HepG2 (cell line): Measurements from ENCODE around the gene TSEN34. TPM values are rescaled to one million over a fixed set of nuclear protein-coding genes. Genes with fewer than 3 reads are reported as not detected.

Experiments used
- ASH2L ChIP-seq: fragments of 300-600, 200-600 bp; sonication (generic); IDR thresholded peaks from 2 replicates; pipeline ENCODE4 v1.7.0; 2017; ENCODE audit warnings: low read depth, mild to moderate bottlenecking, moderate library complexity, mixed read lengths, low read length; ENCODE audit not compliant: insufficient read length
- EP300 ChIP-seq, 3 experiments: sonication (generic) in 1 of 3; formaldehyde crosslinking in 1 of 3; IDR thresholded peaks; 2 replicates each; pipeline versions ENCODE4 v1.5.1 to v1.6.1; 2011 to 2020; ENCODE audit warnings: low read depth in 2 of 3, low read length in 2 of 3, borderline replicate concordance in 1 of 3, improper control_type of control experiment in 1 of 3, mild to moderate bottlenecking in 1 of 3, missing genetic modification reagents in 1 of 3, moderate library complexity in 1 of 3
- FOXA3 ChIP-seq: IDR thresholded peaks from 2 replicates; pipeline ENCODE4 v1.6.1; 2016; ENCODE audit warnings: missing genetic modification reagents, missing compliant biosample characterization
- GFI1 ChIP-seq: sonication (generic); formaldehyde crosslinking; IDR thresholded peaks from 2 replicates; pipeline ENCODE4 v1.5.0; 2020; ENCODE audit warnings: missing genetic modification reagents, mild to moderate bottlenecking, borderline replicate concordance
- GPBP1L1 ChIP-seq: sonication (generic); formaldehyde crosslinking; IDR thresholded peaks from 2 replicates; pipeline ENCODE4 v1.5.0; 2020; ENCODE audit warnings: mild to moderate bottlenecking, missing genetic modification reagents
- HNF4G ChIP-seq, 2 experiments: sonication (generic) in 1 of 2; formaldehyde crosslinking in 1 of 2; IDR thresholded peaks; 2 replicates each; pipeline versions ENCODE4 v1.4.0 to v1.6.1; 2011 to 2020; ENCODE audit warnings: borderline replicate concordance in 2 of 2, low read depth in 2 of 2, mild to moderate bottlenecking in 2 of 2, low read length in 1 of 2, missing genetic modification reagents in 1 of 2, moderate library complexity in 1 of 2
- HNRNPK ChIP-seq: fragments of 200-400 bp; formaldehyde crosslinking; IDR thresholded peaks from 2 replicates; pipeline ENCODE4 v1.6.1; 2018; ENCODE audit warnings: low read length, low read depth, moderate library complexity, mild to moderate bottlenecking; ENCODE audit not compliant: poor library complexity, severe bottlenecking
- IRF2 ChIP-seq: IDR thresholded peaks from 2 replicates; pipeline ENCODE4 v1.6.1; 2018; ENCODE audit warnings: missing genetic modification reagents, missing compliant biosample characterization
- KDM5B ChIP-seq: sonication (generic); formaldehyde crosslinking; IDR thresholded peaks from 2 replicates; pipeline ENCODE4 v1.4.0; 2020; ENCODE audit warnings: missing genetic modification reagents, mild to moderate bottlenecking, borderline replicate concordance
- KDM6A ChIP-seq: IDR thresholded peaks from 2 replicates; pipeline ENCODE4 v1.6.1; 2016; ENCODE audit warnings: low read depth
- KLF6 ChIP-seq: IDR thresholded peaks from 2 replicates; pipeline ENCODE4 v1.8.0; 2016; ENCODE audit warnings: missing biosample characterization, missing genetic modification reagents
- NBN ChIP-seq: fragments of 450-650 bp; conservative IDR thresholded peaks from 2 replicates; pipeline ENCODE4 v1.6.1; 2017
- NR2F2 ChIP-seq: IDR thresholded peaks from 2 replicates; pipeline ENCODE4 v1.6.1; 2012; ENCODE audit warnings: low read depth, inconsistent platforms, borderline replicate concordance
- REL ChIP-seq: sonication (generic); formaldehyde crosslinking; conservative IDR thresholded peaks from 2 replicates; pipeline ENCODE4 v1.8.0; 2022; ENCODE audit warnings: mild to moderate bottlenecking, missing genetic modification reagents, moderate library complexity
- ZBTB38 ChIP-seq: sonication (generic); formaldehyde crosslinking; IDR thresholded peaks from 2 replicates; pipeline ENCODE4 v1.5.1; 2020; ENCODE audit warnings: mild to moderate bottlenecking, missing genetic modification reagents
- ZNF468 ChIP-seq: sonication (generic); formaldehyde crosslinking; IDR thresholded peaks from 2 replicates; pipeline ENCODE4 v1.8.0; 2022; ENCODE audit warnings: mild to moderate bottlenecking, moderate library complexity, missing genetic modification reagents
- ZNF564 ChIP-seq: sonication (generic); formaldehyde crosslinking; IDR thresholded peaks from 2 replicates; pipeline ENCODE4 v1.8.1; 2023; ENCODE audit warnings: mild to moderate bottlenecking, missing genetic modification reagents
- ZNF710 ChIP-seq: sonication (generic); formaldehyde crosslinking; IDR thresholded peaks from 2 replicates; pipeline ENCODE4 v1.5.0; 2020; ENCODE audit warnings: mild to moderate bottlenecking, missing genetic modification reagents, borderline replicate concordance
- polyA plus RNA-seq, 8 experiments: library from polyadenylated mRNA; depleted of rRNA in 3 of 8; stranded (reverse) in 7 of 8; unstranded in 1 of 8; fragments of >200 nt; fragmentation: Illumina TruSeq in 4 of 8; extraction: Trizol in 4 of 8; gene quantifications; 2 replicates each; pipeline versions ENCODE4 v1.2.1 to v1.2.3, GENCODE V29; 2011 to 2016; ENCODE audit warnings: low read depth in 4 of 8, missing spikeins in 1 of 8, mixed read lengths in 1 of 8; ENCODE audit not compliant: insufficient read depth in 1 of 8
- total RNA-seq, 5 experiments: library from RNA; depleted of rRNA; stranded (reverse); fragments of >200 nt; fragmentation: Illumina TruSeq; extraction: Trizol; gene quantifications; 2 replicates each; pipeline ENCODE4 v1.2.3, GENCODE V29; 2016; ENCODE audit warnings: low read depth in 1 of 5
- TF ChIP-seq, protein P1 (sequence below): IDR thresholded peaks from 2 replicates; pipeline ENCODE4 v1.6.1; 2016
- TF ChIP-seq, protein P2 (sequence below): sonication (generic); formaldehyde crosslinking; IDR thresholded peaks from 2 replicates; pipeline ENCODE4 v1.8.0; 2022; ENCODE audit warnings: mild to moderate bottlenecking, missing genetic modification reagents; ENCODE audit not compliant: insufficient replicate concordance

Gene TSEN34
- total and polyA plus RNA-seq, 2 of the 13 experiments (the other 11 are each of a cell fraction or from before 2014, with no cell fraction given), result 55.1 to 65.4 TPM

DNA sequence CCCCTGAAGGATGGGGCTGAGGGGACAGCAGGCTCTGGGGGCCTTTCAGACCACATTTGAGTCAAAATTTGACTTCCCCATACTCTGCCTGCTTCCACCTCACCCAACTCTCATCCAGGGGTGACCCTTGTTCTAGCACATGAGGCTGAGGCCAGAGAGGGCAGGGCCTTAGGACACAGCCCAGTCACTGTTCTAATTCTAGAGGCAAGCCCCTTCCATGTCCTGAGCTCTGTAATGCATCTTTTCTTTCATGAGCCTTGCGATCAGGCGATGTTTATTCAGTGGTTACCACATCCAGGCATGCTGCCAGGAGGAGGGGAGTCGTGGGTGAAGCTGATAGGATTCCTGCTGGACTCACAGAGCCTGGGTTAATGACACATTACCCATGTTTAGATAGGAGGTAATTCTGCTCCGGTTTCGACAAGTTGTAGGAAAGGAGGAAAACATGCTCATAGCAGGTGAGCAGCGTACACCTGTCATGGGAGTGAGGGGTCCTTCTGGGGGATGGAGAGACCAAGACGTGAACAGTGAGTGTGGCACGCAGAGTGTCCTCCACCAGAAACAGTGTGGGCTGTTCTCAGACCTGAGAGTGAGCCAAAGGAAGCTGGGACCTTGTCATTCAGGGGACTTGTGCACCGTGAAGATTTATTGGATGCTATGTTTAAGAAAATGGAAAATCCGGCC, 18.8 kb downstream of the TSEN34 start (continued):
- TF ChIP-seq NBN, result no peak
- TF ChIP-seq IRF2 (CRISPR knock-in tag), result peak; percentile 67
- TF ChIP-seq, protein P1, sequence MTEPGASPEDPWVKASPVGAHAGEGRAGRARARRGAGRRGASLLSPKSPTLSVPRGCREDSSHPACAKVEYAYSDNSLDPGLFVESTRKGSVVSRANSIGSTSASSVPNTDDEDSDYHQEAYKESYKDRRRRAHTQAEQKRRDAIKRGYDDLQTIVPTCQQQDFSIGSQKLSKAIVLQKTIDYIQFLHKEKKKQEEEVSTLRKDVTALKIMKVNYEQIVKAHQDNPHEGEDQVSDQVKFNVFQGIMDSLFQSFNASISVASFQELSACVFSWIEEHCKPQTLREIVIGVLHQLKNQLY (CRISPR knock-in tag), result peak; percentile 81
- no peak for TF ChIP-seq ZBTB38 (CRISPR knock-in tag)
- peak; percentile 42; the same call in 1 of the 2 replicates for TF ChIP-seq ZNF710 (CRISPR knock-in tag)
- TF ChIP-seq ZNF468, result no peak
- no peak for TF ChIP-seq GFI1
- TF ChIP-seq REL (CRISPR knock-in tag), result 0 out of 2 replicates have a peak, but pooled peaks have one; percentile 58
- peak; percentile 21; the same call in 1 of the 2 replicates for TF ChIP-seq HNF4G (IDR thresholded peaks at IDR 0.05; ENCODE audit: borderline replicate concordance, low read depth, low read length)
- TF ChIP-seq HNF4G (CRISPR knock-in tag; IDR thresholded peaks at IDR 0.05; ENCODE audit: borderline replicate concordance, low read depth), result no peak
- TF ChIP-seq, protein P2, sequence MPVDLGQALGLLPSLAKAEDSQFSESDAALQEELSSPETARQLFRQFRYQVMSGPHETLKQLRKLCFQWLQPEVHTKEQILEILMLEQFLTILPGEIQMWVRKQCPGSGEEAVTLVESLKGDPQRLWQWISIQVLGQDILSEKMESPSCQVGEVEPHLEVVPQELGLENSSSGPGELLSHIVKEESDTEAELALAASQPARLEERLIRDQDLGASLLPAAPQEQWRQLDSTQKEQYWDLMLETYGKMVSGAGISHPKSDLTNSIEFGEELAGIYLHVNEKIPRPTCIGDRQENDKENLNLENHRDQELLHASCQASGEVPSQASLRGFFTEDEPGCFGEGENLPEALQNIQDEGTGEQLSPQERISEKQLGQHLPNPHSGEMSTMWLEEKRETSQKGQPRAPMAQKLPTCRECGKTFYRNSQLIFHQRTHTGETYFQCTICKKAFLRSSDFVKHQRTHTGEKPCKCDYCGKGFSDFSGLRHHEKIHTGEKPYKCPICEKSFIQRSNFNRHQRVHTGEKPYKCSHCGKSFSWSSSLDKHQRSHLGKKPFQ (CRISPR knock-in tag), result no peak
- TF ChIP-seq HNRNPK, result no peak
- no peak for TF ChIP-seq KLF6
- no peak for TF ChIP-seq GPBP1L1 (CRISPR knock-in tag)
- 0 out of 2 replicates have a peak, but pooled peaks have one; percentile 26 for TF ChIP-seq ZNF564 (CRISPR knock-in tag)
- peak; percentile 9 to 80; a peak in 3 of 4 replicates for TF ChIP-seq EP300 (IDR thresholded peaks at IDR 0.05; ENCODE audit: low read depth in 2 of 2, low read length in 2 of 2)
- TF ChIP-seq EP300 (CRISPR knock-in tag; IDR thresholded peaks at IDR 0.05; ENCODE audit: borderline replicate concordance), result peak; percentile 71; the same call in 1 of the 2 replicates
- peak; percentile 55; the same call in 1 of the 2 replicates for TF ChIP-seq NR2F2
- TF ChIP-seq KDM5B (CRISPR knock-in tag), result 0 out of 2 replicates have a peak, but pooled peaks have one; percentile 15
- TF ChIP-seq FOXA3 (CRISPR knock-in tag), result peak; percentile 94
- TF ChIP-seq ASH2L, result peak; percentile 5
- TF ChIP-seq KDM6A (CRISPR knock-in tag), result peak; percentile 72
